Stomach (tissue), 4 donors: ENCODE data around the gene KRTAP9-2.

Experiments
- POLR2AphosphoS5 ChIP-seq, 3 donors: sonication (generic); formaldehyde crosslinking; IDR thresholded peaks; one replicate each; pipeline ENCODE4 v1.6.1; 2016; ENCODE audit warnings: antibody characterized with exemption in 3 of 3
- TF ChIP-seq, protein P1 (sequence below), 7 experiments: fragments of 450-650 bp in 4 of 7; fragments of 200-600 bp in 3 of 7; sonication (generic) in 3 of 7; IDR thresholded peaks; one replicate each; pipeline ENCODE4 v1.5.1; 2016 to 2019; ENCODE audit warnings: antibody characterized with exemption in 7 of 7, control low read depth in 2 of 7, mild to moderate bottlenecking in 1 of 7

DNA sequence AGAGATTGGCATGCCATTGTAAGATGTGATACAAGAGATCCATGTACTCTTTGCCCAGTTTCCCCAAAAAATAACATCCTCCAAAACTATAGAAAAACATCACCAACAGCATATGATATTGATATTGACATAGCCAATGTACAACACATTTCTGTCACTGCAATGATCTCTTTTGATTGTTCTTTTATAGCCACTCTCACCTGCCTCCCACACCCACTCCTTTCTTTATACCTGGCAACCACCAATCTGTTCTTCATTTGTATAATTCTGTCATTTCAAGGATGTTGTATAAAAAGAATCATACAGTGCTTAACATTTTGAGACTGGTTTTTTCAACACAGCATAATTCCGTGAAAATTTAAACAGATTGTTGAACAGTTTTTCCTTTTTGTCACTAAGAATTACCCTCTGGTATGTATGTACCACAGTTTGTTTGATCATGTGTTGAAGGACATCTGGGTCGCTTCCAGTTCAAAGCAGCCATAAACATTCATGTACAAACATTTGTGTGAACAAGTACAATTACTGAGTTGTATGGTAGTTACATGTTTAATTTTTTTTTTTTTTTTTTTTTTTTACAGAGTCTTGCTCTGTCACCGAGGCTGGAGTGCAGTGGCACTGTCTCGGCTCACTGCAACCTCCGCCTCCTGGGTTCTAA, 26.9 kb upstream of the KRTAP9-2 start:
- TF ChIP-seq, protein P1, sequence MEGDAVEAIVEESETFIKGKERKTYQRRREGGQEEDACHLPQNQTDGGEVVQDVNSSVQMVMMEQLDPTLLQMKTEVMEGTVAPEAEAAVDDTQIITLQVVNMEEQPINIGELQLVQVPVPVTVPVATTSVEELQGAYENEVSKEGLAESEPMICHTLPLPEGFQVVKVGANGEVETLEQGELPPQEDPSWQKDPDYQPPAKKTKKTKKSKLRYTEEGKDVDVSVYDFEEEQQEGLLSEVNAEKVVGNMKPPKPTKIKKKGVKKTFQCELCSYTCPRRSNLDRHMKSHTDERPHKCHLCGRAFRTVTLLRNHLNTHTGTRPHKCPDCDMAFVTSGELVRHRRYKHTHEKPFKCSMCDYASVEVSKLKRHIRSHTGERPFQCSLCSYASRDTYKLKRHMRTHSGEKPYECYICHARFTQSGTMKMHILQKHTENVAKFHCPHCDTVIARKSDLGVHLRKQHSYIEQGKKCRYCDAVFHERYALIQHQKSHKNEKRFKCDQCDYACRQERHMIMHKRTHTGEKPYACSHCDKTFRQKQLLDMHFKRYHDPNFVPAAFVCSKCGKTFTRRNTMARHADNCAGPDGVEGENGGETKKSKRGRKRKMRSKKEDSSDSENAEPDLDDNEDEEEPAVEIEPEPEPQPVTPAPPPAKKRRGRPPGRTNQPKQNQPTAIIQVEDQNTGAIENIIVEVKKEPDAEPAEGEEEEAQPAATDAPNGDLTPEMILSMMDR (IDR thresholded peaks at IDR 0.05) = no peak
- no peak for TF ChIP-seq POLR2AphosphoS5 (IDR thresholded peaks at IDR 0.05)
